Upper lobe of left lung (tissue), 6 donors: ENCODE data around the gene MAML2. TPM values are rescaled to one million over a fixed set of nuclear protein-coding genes. Genes with fewer than 3 reads are reported as not detected.

Experiments used
- ATAC-seq, 2 donors: fragments of 200-7000 bp; cut with Tn5 transposase; one replicate each; pipeline ENCODE4 v1.9.1; 2022; ENCODE audit warnings: mild to moderate bottlenecking in 2 of 2, moderate library complexity in 2 of 2; ENCODE audit not compliant: low FRiP score in 2 of 2
- DNase-seq, 2 donors: peaks; one replicate each; pipeline ENCODE4 v3.0.0-alpha.2; 2019 to 2020
- H3K27ac ChIP-seq, 4 donors: fragments of 200-600 bp; sonication (generic); one replicate each; pipeline ENCODE4 v1.5.1; 2016 to 2019
- H3K27me3 ChIP-seq, 4 donors: fragments of 200-600 bp; sonication (generic); one replicate each; pipeline ENCODE4 v1.5.1; 2017 to 2019
- H3K36me3 ChIP-seq, 4 donors: fragments of 200-600 bp; sonication (generic); one replicate each; pipeline ENCODE4 v1.5.1; 2016 to 2019
- H3K4me1 ChIP-seq, 4 donors: fragments of 200-600 bp; sonication (generic); one replicate each; pipeline ENCODE4 v1.5.1; 2018 to 2019
- H3K4me3 ChIP-seq, 4 donors: fragments of 200-600 bp; sonication (generic); one replicate each; pipeline ENCODE4 v1.5.1; 2017 to 2019; ENCODE audit warnings: mild to moderate bottlenecking in 2 of 4, moderate library complexity in 1 of 4
- H3K9me3 ChIP-seq, 4 donors: fragments of 200-600 bp; sonication (generic); one replicate each; pipeline ENCODE4 v1.5.1; 2018 to 2019
- EP300 ChIP-seq, 4 donors: sonication (generic); formaldehyde crosslinking; IDR thresholded peaks; one replicate each; pipeline ENCODE4 v1.5.1; 2017; ENCODE audit warnings: antibody characterized with exemption in 4 of 4, control low read depth in 2 of 4
- POLR2A ChIP-seq, 4 donors: fragments of 450-650 bp; IDR thresholded peaks; one replicate each; pipeline ENCODE4 v1.5.1; 2016 to 2017; ENCODE audit warnings: antibody characterized with exemption in 4 of 4, mild to moderate bottlenecking in 2 of 4
- POLR2AphosphoS5 ChIP-seq, 2 donors: sonication (generic); formaldehyde crosslinking; IDR thresholded peaks; one replicate each; pipeline ENCODE4 v1.5.1; 2017; ENCODE audit warnings: antibody characterized with exemption in 2 of 2
- WGBS, 2 donors: methylation state at CpG; one replicate each; pipeline ENCODE4 v1.1.5; 2017 to 2018; 5-methylcytosine and 5-hydroxymethylcytosine counted together
- total RNA-seq, 6 donors: library from RNA; depleted of rRNA in 4 of 6; stranded (reverse); fragments of >200 nt in 4 of 6; gene quantifications; one replicate each; pipeline versions ENCODE4 v1.1.0 to v1.2.1, GENCODE V29; 2016 to 2021
- TF ChIP-seq, protein P1 (sequence below), 6 experiments: fragments of 450-650 bp in 4 of 6; fragments of 200-600 bp in 2 of 6; sonication (generic) in 2 of 6; IDR thresholded peaks; one replicate each; pipeline ENCODE4 v1.5.1; 2016 to 2019; ENCODE audit warnings: antibody characterized with exemption in 6 of 6
- donor health status: DM: no; HTN: no; CAD: no; lungs with moderate emphysema.
- donor health status: DM: no; HTN: yes; CAD: no; lungs with severe emphysema.

MAML2 gene
- total RNA-seq, 6 donors from 2014 or later = 19.5 to 36.6 (median 26.3) TPM

DNA sequence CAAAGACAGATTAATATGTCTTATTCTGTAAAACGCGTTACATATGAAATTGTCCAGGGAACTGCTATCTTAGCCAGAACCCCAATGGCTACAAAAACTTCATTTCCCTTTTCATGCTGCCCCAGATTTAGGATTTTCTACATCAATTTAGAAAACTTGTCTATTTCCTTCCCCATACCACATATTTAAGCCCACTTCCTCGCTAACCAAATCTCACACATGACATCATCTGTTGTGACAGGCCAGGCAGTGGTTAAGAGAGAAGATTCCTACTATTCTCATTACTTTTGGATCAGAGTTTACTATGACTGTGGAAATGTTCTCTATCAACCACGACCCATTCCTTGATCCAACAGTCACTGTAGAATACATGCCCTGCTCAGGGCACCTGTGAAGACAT is 30.8 kb upstream of the MAML2 start:
- no peaks in the 10 kb centered on the region for H3K9me3 ChIP-seq
- no peaks in the 10 kb centered on the region for H3K4me1 ChIP-seq
- TF ChIP-seq POLR2A (IDR thresholded peaks at IDR 0.05) (no peak), POLR2AphosphoS5 (IDR thresholded peaks at IDR 0.05) (no peak), EP300 (IDR thresholded peaks at IDR 0.05) (no peak)
- TF ChIP-seq, protein P1, sequence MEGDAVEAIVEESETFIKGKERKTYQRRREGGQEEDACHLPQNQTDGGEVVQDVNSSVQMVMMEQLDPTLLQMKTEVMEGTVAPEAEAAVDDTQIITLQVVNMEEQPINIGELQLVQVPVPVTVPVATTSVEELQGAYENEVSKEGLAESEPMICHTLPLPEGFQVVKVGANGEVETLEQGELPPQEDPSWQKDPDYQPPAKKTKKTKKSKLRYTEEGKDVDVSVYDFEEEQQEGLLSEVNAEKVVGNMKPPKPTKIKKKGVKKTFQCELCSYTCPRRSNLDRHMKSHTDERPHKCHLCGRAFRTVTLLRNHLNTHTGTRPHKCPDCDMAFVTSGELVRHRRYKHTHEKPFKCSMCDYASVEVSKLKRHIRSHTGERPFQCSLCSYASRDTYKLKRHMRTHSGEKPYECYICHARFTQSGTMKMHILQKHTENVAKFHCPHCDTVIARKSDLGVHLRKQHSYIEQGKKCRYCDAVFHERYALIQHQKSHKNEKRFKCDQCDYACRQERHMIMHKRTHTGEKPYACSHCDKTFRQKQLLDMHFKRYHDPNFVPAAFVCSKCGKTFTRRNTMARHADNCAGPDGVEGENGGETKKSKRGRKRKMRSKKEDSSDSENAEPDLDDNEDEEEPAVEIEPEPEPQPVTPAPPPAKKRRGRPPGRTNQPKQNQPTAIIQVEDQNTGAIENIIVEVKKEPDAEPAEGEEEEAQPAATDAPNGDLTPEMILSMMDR (IDR thresholded peaks at IDR 0.05) = no peak
- ATAC-seq = no peak
- 91% methylated on average over 4 of the region's 4 CpGs for WGBS, 2 donors
- H3K27ac ChIP-seq = no peak overlapping the region
- H3K27me3 ChIP-seq = no peaks in the 10 kb centered on the region
- H3K4me3 ChIP-seq = no peak overlapping the region
- no peak for DNase-seq
- peaks cover 0 to 44% (median 12%) of the 10 kb centered on the region in 4 donors for H3K36me3 ChIP-seq

DNA sequence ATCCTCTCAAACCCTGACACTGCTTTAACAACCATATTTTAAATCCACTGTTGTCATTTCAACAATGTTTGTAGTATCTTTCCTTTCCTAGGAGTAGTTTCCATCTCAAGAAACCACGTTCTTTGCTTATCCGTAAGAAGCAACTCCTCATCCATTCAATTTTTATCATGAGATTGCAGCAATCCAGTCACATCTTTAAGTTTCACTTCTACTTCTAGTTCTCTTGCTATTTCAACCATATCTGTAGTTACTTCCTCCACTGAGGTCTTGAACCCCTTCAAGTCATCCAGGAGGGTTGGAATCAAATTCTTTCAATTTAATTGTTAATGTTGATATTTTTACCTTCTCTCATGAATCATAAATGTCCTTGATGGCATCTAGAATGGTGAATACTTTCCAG is 24.3 kb upstream of the MAML2 start:
- H3K27me3 ChIP-seq = no peaks in the 10 kb centered on the region
- no peak overlapping the region for H3K27ac ChIP-seq
- DNase-seq = no peak
- no peaks in the 10 kb centered on the region for H3K4me1 ChIP-seq
- H3K9me3 ChIP-seq = no peaks in the 10 kb centered on the region
- no peak for ATAC-seq
- H3K4me3 ChIP-seq = no peak overlapping the region
- TF ChIP-seq POLR2AphosphoS5 (IDR thresholded peaks at IDR 0.05) (no peak), EP300 (IDR thresholded peaks at IDR 0.05) (no peak), POLR2A (IDR thresholded peaks at IDR 0.05) (no peak)
- TF ChIP-seq, protein P1 (IDR thresholded peaks at IDR 0.05) = no peak
- WGBS, 2 donors = 79 to 92% methylated on average over 2 of the region's 2 CpGs
- H3K36me3 ChIP-seq = peaks cover 0 to 68% (median 13%) of the 10 kb centered on the region in 4 donors

DNA sequence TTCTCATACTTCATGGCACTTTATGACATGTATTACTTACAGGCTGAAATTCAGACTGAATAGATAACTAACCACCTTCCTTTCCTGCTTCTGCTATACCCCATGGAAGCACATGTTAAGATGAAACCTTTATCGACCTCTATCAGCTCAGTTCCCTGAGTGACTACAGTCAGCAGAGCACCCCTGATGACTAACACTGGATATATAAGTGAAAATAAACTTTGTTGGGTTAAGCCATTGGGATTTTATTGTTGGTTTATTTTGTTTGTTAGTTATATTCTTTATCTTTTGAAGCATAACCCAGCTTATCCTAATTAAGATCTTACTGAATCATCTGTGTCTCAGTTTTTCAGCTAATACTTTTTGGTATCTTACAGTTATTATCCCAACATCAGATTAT is 23.0 kb upstream of the MAML2 start:
- no peaks in the 10 kb centered on the region for H3K4me1 ChIP-seq
- ATAC-seq = no peak
- TF ChIP-seq, protein P1 (IDR thresholded peaks at IDR 0.05) = no peak
- TF ChIP-seq EP300 (IDR thresholded peaks at IDR 0.05) (no peak), POLR2A (IDR thresholded peaks at IDR 0.05) (no peak), POLR2AphosphoS5 (IDR thresholded peaks at IDR 0.05) (no peak)
- H3K9me3 ChIP-seq = no peaks in the 10 kb centered on the region
- no peak overlapping the region for H3K27ac ChIP-seq
- 91 to 92% methylated on average over 1 of the region's 1 CpG for WGBS, 2 donors
- H3K27me3 ChIP-seq = no peaks in the 10 kb centered on the region
- no peak overlapping the region for H3K4me3 ChIP-seq
- no peak for DNase-seq
- H3K36me3 ChIP-seq = peaks cover 0 to 59% (median 12%) of the 10 kb centered on the region in 4 donors

DNA sequence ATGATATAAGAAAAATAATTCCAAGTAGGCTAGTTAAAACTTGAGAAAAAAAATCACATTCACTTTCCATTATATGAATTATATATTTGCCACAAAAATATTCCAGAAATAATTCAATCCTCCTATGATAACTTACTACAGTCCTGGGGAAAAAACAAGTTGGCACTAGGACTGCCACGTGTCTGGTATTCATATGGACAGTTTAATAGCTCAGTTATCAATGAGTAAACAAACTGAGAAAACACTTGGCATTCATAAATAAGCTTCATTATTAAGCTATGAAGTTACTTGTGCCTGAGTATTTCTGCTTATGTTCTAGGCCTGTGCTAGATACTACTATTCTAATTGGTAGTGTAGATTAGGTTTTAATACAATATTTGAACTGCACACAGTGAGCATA is 22.5 kb upstream of the MAML2 start:
- 67 to 72% methylated on average over 1 of the region's 1 CpG for WGBS, 2 donors

DNA sequence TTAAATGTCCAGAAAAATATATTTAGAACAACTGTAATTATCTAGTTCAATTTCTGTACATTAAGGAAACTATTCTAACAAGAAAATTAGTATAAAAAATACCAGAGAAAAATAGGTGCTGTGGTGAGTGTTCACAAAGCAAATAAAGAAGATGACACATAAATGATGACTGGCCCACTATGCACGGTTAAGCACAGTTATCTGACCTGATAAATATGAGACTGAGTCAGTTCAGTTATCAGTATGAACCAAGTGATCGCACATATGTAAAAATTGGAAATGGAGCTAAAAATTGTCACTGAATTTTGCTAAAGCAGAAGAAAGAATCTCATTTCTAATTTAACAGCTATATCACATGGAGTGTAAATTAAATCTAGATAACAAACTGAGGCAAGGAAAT is 18.8 kb upstream of the MAML2 start:
- Histone ChIP-seq H3K27me3 (no peaks in the 10 kb centered on the region), H3K27ac (no peak overlapping the region), H3K36me3 (peaks cover 0 to 50% (median 12%) of the 10 kb centered on the region in 4 donors), H3K4me1 (no peaks in the 10 kb centered on the region), H3K4me3 (no peak overlapping the region), H3K9me3 (no peaks in the 10 kb centered on the region)
- TF ChIP-seq EP300 (IDR thresholded peaks at IDR 0.05) (no peak), POLR2AphosphoS5 (IDR thresholded peaks at IDR 0.05) (no peak), POLR2A (IDR thresholded peaks at IDR 0.05) (no peak)
- TF ChIP-seq, protein P1 (IDR thresholded peaks at IDR 0.05) = no peak
- ATAC-seq = no peak
- DNase-seq = no peak
- 86 to 91% methylated on average over 2 of the region's 2 CpGs for WGBS, 2 donors

More for the DNA sequence above, 22.5 kb upstream of the MAML2 start:
- Histone ChIP-seq H3K9me3 (no peaks in the 10 kb centered on the region), H3K27me3 (no peaks in the 10 kb centered on the region), H3K36me3 (peaks cover 0 to 54% (median 9%) of the 10 kb centered on the region in 4 donors), H3K27ac (no peak overlapping the region), H3K4me1 (no peaks in the 10 kb centered on the region), H3K4me3 (no peak overlapping the region)
- DNase-seq = no peak
- no peak for TF ChIP-seq POLR2AphosphoS5 (IDR thresholded peaks at IDR 0.05)
- TF ChIP-seq EP300 (IDR thresholded peaks at IDR 0.05) = no peak
- TF ChIP-seq, protein P1 (IDR thresholded peaks at IDR 0.05) = no peak
- TF ChIP-seq POLR2A (IDR thresholded peaks at IDR 0.05) = no peak
- no peak for ATAC-seq
